Left kidney (tissue), 2 donors: ENCODE results near the gene ELMO1. TPM values are rescaled to one million over a fixed set of nuclear protein-coding genes. Genes with fewer than 3 reads are reported as not detected.

Source experiments
- DNase-seq: peaks from one replicate; pipeline ENCODE4 v3.0.0-alpha.2; 2013
- polyA plus RNA-seq: library from polyadenylated mRNA; unstranded; fragments of 120-200 nt; gene quantifications from one replicate; pipeline ENCODE4 v1.2.1, GENCODE V29; 2013; ENCODE audit not compliant: insufficient read length

Gene ELMO1
- polyA plus RNA-seq, 1 donor = 9.8 TPM

DNA sequence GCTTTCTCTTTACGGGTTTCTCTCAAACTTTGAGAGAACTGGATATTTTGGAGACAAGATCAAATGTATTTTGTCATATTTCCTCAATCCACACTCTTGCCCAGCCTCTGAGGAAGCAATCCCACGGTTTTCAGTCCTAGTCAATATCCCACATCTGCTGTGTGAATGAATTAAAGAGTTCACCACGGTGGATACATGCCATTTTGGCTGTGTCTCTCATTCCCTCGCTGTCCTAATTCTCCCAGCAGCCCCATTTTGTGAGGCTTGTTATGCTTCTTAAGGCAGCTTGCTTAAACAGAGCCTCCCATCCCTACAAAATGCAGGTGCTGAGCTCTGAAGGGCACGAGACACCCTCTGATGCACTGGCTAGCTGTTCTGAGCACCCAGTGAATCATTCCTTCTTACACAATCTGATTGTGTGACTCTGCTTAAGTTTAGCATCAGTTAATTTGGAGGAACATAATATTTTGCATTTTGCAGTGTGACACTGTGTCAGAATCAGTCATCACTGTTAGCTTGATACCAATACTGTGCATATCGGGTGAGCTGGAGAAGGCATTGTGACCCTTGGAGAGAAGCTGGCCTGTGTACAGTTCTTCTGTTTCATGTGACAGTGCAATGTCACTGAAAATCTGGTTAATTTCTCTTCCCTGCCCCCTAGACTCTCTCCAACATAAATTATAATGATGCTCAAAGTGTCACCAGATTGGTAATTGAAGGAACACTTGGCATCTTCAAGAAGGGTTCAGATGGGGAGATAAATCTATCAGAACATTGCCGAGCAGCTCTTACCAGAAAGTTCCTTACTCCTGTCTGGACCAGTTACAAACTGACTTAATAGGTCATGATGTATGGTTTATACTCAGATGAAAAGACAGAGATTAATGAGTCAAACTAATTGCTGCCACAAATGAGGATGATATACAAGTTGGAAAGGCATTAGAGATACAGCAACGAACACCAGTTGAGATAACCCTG is 620.6 kb downstream of the ELMO1 start:
- DNase-seq = no peak

DNA sequence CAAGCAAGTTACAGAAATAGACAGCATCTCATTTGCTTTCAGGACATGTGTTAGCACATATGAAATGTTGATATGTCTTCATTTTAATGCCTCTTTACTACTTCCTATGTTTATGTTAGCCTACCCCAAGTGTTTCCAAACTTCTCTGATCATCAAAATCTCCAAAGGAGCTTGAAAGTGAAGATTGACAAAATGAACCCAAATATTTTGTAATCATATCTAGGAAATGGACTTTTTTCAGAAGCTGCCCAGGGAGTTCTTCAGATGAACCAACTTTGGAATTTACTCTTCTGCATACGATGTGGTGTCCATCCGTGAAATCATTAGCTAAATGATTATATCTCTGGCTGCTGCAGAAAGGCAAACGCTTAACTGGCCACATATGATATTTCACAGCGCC is 623.2 kb downstream of the ELMO1 start:
- DNase-seq = no peak

DNA sequence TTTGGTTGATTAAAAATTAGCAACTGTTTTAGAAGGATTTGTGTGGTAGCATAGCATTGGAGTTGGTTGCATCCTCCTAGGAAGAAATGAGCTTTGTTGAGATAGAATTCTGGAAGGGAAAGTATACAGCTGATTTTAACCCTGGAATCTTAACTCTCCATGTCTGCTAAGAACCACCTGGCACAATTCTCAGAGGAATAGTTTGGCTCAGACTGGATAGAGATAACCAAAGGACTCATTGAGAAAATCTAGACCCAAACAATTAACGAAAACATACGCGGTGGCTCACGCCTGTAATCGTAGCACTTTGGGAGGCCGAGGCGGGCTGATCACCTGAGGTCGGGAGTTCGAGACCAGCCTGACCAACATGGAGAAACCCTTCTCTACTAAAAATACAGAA is 625.3 kb downstream of the ELMO1 start:
- DNase-seq = no peak

DNA sequence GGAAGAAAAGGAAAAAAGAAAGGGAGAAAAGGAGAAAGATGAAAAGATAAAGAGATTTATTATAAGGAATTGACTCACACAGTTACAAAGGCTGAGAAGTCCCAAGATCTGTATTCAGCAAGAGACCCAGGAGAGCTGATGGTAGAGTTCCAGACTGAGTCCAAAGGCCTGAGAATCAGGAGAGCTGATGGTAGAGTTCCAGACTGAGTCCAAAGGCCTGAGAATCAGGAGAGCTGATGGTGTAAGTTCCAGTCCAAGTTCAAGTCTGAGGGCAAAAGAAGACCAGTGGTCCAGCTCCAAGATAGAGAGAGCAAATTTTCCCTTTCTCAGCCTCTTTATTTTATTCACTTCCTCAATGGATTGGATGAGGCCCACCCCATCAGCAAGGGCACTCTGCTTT is 627.0 kb downstream of the ELMO1 start:
- DNase-seq = no peak

DNA sequence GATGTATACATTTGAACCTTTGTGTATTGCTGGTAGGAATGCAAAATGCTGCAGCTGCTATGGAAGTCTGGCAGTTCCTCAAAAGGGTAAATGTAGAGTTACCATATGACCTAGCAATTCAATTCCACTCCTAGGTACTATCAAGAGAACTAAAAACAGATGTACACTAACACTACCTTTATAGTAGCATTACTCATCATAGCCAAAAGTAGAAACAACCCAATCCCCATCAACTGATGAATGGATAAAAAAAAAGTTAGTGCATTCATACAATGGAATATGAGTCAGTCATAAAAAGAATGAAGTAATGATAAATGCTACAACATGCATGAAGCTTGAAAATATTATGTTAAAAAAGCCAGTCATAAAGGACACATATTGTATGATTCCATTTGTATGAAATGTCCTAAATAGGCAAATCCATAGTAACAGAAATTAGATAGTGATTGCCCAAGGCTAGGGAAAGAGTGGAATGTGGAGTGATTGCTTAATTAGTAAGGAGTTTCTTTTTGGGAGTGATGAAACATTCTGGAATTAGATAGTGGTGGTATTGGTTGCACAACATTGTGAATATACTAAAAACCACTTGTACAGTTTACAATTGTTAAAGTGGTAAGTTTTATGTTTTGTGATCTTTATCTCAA is 628.0 kb downstream of the ELMO1 start:
- no peak for DNase-seq

DNA sequence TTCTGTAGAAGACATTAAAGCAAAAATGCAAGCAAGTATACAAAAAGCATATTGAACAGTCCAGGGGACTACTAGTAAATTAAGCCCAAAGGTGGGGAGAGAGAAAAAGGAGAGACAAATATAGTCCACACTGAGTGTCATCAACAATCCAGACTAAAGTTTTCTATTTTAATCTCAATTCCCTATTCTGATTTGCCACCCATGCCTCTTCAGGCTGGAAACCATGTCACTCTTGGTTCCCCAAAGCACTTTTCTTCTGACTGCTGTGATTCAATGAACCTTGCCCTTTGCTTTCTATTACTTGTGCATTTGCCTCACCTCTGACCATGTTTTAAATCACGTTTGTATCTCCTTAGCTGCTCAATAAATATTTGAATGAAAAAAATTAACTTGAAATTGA is 629.0 kb downstream of the ELMO1 start:
- no peak for DNase-seq

DNA sequence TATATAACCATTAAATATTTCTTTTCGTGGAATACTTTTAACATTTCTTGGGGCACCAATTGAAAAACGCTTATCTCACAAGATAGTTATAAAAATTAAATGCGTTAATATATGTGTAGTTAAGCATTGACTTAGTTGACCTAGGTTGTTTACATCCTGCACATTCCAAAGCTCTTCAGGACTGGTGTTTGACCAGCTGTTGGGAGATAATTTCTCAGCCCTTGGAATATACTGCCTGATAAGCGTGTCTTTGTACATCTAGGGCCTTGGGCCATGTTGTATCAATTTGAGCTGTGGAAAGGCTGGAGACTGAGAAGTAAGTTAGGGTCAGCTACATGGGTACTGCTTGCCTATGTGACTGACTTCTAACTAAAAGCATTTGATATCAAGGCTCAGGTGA is 634.4 kb downstream of the ELMO1 start:
- no peak for DNase-seq

DNA sequence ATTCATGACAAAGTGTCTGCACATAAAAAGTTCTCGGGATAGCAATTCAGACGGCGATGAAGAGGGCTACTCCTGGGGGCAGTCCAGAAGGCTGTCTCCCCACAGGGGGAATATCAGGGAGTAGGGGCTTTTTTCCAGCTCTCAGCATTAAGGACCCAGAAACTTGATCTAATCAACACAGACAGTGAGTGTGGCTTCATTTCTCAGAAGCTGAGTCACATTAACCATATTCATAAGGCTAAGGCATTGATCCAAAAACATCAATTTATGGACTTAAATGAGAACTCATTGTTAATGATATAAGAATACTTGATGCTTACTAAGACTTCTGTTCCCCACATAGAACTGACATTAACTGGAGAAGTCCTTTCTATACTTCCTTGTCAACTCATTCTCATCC is 636.9 kb downstream of the ELMO1 start:
- DNase-seq = no peak

DNA sequence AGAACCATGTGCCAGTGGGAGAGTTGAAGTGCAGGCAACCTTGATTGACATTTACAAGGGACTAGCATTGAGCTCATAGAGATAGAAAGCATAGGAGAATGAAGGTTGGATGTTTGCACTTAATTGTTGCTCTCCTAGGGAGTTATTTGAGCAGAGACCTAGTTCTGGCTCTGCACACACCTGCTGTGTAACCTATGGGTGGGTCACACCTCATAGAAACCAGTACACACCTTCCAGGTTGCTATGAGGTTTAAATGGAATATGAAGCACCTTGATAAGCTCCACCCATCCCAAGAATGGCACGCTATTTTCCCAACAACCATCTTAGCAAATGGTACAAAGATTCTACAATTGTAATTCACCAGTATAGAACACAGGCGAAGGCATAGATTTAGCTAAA is 638.2 kb downstream of the ELMO1 start:
- DNase-seq = no peak

DNA sequence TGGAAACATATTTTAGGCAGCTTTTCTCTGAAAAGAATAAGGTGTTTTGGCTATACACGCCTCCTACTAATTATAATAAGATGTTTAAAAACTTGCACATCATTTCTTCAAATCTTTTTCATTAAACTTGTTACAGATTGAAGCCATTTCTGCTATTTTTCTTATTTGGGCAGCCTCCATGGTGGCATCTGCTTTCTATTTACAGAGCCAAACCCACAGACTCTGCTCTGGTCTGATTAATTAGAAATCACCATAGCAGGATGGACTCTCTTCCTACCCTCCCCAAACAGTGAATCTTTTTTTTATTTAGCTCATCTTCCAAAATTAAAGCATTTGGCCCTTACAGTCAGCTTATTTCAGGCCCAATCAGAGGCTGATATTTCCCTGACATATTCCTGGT is 638.6 kb downstream of the ELMO1 start:
- DNase-seq = no peak

DNA sequence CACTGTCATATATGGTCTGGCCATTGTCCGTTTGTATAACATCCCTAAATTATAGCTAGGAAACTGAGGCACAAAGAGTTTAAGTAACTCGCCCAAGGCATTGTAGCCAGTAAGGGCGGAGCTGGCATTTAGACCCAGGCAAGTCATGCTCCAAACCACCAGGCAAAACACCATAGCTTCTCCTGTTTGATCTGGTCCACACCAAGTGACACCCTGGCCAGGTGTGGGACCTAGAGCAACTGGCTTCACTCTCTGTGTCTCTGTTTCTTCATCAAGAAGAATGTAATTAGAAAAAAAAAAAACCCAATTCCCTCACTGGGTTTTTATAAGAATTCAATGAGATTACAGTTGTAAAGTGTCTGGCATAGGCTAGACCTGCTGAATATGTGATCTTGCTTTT is 639.2 kb downstream of the ELMO1 start:
- no peak for DNase-seq

DNA sequence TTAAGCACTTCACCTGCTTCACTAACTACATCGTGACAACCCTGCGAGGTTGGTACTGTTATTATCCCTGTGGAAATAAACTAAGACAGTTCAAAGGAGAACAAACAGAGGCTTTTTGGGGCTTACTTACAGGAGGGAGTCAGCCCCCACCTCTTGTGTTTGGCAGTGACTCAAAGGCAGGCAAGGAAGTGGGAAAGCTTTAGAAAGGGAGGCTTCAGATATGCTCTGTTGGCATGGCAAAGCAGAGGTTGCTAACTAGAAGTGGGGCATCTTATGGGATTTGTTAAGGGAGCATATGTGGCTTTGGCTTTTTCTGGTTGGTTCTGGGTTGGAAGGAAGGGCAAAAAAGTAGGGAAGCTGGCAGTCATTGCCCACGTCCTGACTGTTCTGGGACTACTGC is 639.6 kb downstream of the ELMO1 start:
- no peak for DNase-seq

DNA sequence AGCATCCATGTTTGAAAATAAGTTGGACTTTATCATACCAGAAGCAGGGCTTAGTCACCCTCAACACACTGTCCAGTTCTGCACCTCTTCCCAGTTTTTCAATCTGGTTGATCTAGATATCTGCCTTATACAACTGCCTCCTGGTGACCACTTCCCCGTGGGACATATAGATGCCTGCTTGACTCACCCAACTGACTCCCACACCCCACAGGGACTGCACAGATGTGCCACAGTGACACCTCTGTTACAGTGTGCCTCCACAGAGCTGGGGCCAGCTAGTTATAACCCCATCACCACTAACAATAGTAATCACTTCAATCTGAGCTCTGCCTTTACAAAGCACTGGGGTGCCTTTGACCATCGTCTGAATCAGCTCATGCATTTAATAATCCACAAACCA is 641.8 kb downstream of the ELMO1 start:
- no peak for DNase-seq

Other genes starting within 250 kb of the ELMO1 start
- gene GPR141, start 234.9 kb upstream of the ELMO1 start, polyA plus RNA-seq = not detected